Heart left ventricle (tissue), 13 donors: ENCODE results near the gene SLC4A9.

Experiments used
- POLR2A ChIP-seq, 2 donors: fragments of 450-650 bp; IDR thresholded peaks; one replicate each; pipeline ENCODE4 v1.6.1; 2017; ENCODE audit warnings: antibody characterized with exemption in 2 of 2, mild to moderate bottlenecking in 2 of 2, moderate library complexity in 2 of 2
- TF ChIP-seq, protein P1 (sequence below), 12 donors: fragments of 200-600 bp; sonication (generic) in 4 of 12; IDR thresholded peaks; one replicate each; pipeline versions ENCODE4 v1.5.0 to v1.8.0; 2018 to 2022; ENCODE audit warnings: antibody characterized with exemption in 12 of 12, mild to moderate bottlenecking in 5 of 12
- donor health status: ischemic (EF 13 %, LVEDD 7.1; RV severe dilation, severe dysfunction).
- donor health status: DM: no; HTN: yes; CAD: no.
- donor health status: DM: no; HTN: no; CAD: no.
- donor health status: ischemic (EF 25% LVEDD 6.9; RV normal size, moderate dysfunction).
- donor health status: ischemic (EF 25% LVEDD 5.7; RV mildly dilated, moderate dysfunction).
- donor health status: ischemic (EF 35%, LVEDD 5.7; RV mildly dilated, moderate dysfunction).
- donor health status: nonischemic (EF 11% LVEDD 7.7; RV severe dilation, severe dysfunction).
- donor health status: DM: yes; HTN: yes; CAD: no.
- donor health status: PGD.
- donor health status: ischemic (EF 29% LVEDD 5.4; RV normal size, mild dysfunction).
- donor health status: nonischemic (EF 23%, LVEDD 6.1; RV moderate dilation, normal function).

DNA sequence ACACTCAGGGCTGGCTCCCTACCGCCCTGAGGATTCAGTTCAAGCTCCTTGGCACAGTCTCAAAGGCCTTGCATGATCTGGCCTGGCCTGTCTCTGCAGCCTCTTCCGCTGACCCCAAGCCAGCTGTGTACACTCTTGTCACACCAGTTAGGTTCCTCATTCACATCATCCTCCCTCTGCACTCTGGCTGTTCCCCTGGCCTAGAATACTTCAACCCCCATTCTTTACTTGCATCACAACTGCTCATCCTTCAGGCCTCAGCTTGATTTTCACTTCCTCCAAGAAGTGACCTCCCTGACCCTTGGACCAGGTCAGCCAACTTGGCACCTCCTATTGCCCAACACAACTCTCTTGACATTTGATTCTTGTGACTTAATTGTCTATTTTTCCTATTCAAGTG, 38.2 kb upstream of the SLC4A9 start:
- TF ChIP-seq, protein P1, sequence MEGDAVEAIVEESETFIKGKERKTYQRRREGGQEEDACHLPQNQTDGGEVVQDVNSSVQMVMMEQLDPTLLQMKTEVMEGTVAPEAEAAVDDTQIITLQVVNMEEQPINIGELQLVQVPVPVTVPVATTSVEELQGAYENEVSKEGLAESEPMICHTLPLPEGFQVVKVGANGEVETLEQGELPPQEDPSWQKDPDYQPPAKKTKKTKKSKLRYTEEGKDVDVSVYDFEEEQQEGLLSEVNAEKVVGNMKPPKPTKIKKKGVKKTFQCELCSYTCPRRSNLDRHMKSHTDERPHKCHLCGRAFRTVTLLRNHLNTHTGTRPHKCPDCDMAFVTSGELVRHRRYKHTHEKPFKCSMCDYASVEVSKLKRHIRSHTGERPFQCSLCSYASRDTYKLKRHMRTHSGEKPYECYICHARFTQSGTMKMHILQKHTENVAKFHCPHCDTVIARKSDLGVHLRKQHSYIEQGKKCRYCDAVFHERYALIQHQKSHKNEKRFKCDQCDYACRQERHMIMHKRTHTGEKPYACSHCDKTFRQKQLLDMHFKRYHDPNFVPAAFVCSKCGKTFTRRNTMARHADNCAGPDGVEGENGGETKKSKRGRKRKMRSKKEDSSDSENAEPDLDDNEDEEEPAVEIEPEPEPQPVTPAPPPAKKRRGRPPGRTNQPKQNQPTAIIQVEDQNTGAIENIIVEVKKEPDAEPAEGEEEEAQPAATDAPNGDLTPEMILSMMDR (IDR thresholded peaks at IDR 0.05), result no peak
- TF ChIP-seq POLR2A (IDR thresholded peaks at IDR 0.05), result no peak
